Stimulated activated CD8-positive, alpha-beta memory T cell treated with anti-CD3 and anti-CD28 coated beads, Interleukin-15, amount 100 ng/mL, for 1 hour (primary cell): ENCODE data around the gene CDC42BPB.

ENCODE experiments used
- DNase-seq: peaks from one replicate; pipeline ENCODE4 v3.0.0-alpha.2; 2020; ENCODE audit warnings: low read depth

Gene CDC42BPB

DNA sequence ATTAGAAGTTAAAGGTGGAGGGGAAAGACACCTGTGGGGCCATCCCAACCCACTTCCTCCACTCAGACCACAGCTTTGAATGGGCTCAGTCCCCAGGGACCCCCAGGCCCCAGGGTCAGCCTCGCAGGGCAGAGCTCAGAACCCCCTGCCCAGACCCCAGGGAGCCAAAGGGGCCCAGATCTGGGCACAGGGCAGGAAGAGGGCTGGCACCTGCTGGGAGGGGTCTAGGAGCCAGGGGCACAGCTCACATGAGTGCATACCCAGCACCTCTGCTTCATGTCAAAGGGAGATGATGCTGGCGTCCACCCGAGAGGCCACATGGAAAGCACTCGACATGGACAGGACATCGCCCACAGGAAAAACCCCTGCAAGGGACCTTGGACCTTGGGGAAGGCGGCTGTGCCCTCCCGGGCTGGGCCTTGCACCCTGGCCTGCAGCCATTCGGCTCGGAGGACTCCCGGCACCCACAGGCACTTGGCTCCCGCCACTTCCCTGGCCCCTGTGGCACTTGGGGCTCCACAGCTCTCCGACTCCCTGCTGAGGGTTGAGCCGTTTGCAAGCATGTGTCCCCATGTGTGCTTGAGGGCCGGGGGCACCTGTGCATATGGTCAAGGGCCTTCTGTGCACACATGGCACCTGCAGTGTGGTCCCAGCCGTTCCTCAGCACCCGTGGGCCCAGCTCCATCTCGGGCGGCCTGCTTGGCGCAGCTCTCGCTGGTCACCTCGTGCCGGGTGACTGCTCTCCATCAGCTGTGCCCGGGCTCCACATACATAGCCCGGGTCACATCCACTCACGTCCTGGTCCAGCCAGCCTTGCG is 142.7 kb downstream of the CDC42BPB start:
- no peak for DNase-seq

DNA sequence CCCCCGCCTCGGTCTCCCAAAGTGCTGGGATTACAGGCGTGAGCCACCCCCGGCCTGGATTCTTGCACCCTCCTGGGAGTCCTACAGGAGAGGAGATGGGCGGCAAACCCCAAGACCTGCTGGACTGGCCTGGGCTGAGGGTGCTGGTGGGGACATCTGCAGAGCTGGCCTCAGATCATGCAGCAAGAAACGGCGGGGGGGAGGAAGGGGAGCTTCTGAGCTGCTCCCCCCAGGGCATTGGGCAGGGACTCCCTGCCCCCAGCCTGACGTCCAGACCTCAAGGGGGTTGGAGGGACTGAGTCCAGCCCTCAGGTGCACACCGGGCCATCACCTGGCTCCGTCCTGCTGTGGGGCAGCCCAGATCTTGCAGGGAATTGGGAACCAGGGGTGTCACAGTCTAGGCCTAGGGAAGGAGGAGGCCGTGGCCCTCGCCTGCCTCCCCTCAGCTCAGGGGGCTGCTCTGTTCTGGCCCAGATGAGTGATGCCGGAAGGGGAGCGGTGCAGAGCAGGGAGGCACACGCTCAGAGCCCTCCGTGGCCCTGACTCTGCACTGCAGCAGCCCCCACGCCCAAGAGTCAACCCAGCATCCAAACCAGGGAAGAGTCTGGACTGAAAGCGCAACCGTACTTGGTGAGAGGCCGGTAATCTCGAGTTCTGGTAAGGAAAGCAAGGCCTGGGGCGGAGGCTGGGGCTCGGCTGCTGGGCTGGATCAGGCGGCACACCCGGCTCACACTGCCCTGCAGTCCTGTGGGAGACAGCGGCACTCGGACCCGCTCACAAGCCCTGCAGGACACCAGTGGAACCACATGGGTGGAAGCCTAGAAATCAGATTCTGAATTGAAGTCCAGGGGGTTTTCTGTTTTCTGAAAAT is 143.8 kb downstream of the CDC42BPB start:
- DNase-seq = no peak

- DNase-seq = no peak
Observed at GRCh38 chr14:102911991-102912761, 145.2 kb downstream of the CDC42BPB start.

DNA sequence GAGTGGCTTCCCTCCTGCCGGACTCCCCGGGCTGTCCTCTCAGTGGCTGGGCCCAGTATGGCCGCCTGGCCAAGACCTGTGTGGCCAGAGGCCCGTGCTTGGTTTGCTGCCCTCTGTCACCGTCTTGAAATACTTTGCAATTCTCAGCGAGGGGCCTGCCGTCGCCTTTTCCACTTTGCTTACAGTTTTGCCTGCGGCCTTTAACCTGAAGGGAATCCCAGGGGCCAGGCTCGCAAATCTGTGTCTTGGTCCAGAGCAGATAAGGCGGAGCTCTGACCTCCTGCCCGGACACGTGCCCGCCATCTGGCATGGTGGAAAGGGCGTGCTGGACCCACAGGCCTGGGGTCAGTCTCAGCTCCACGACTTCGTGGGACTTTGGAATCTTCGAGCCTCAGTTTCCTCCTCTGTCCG is 145.8 kb downstream of the CDC42BPB start:
- DNase-seq = no peak

DNA sequence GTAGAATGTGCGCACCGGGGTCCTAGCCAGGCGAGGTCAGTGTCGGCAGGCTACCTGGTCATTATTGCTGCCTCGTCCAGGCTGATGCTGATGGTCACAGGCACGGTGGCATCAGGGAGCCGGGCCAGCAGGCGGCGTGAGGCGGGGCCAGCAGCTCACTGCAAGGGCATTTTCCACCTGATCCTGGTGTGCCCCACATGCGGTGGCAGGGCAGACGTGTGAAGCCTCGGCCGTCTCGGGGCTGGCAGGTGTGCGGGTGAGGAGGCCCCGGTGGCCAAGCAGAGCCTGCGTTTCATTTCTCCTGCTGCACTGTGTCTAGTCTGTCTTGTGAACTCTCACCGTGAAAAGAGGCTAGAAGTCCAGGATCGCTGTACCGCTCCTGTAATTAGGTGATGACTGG is 146.9 kb downstream of the CDC42BPB start:
- DNase-seq = no peak

DNA sequence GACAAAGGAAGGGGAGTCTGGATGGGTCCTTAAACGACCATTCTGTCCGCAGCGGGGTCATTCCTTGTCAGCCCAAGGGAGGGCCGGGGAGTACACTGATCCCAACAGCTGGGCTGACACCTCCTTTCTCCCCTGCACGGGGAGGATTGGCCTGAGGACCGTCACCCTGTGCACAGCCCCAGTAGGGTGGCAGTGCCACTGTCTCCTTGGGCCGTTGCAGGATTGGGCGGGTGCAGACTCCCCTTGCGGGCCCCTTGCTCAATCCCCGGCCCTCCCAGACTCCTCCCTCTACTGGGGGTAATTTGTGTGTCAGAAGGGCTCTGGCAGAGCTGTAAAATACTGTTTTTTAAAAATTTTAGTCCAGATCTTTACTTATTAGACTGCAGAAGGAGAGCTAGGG is 147.4 kb downstream of the CDC42BPB start:
- DNase-seq = no peak

DNA sequence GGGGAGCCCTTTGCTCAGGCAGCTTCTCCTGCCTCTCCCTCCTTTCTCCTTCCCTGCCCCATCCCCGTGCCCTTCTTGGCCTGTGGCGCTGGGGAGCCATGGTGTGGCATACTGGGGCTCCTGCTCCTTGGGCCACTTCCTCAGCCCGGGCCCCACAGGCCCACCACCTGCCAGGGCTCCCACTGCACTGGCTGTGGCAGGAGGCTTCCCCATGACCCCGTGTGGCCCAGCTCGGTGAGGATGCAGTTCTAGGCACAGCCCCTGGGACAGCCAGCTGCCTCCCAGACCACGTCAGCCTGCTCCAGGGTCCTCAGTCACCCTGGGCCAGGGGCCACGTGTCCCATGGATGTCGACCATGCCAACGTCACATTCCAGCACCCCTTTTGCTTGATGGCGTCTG is 147.9 kb downstream of the CDC42BPB start:
- no peak for DNase-seq

GRCh38 chr14:102908766-102909455 is 148.4 kb downstream of the CDC42BPB start:
- DNase-seq = no peak

DNA sequence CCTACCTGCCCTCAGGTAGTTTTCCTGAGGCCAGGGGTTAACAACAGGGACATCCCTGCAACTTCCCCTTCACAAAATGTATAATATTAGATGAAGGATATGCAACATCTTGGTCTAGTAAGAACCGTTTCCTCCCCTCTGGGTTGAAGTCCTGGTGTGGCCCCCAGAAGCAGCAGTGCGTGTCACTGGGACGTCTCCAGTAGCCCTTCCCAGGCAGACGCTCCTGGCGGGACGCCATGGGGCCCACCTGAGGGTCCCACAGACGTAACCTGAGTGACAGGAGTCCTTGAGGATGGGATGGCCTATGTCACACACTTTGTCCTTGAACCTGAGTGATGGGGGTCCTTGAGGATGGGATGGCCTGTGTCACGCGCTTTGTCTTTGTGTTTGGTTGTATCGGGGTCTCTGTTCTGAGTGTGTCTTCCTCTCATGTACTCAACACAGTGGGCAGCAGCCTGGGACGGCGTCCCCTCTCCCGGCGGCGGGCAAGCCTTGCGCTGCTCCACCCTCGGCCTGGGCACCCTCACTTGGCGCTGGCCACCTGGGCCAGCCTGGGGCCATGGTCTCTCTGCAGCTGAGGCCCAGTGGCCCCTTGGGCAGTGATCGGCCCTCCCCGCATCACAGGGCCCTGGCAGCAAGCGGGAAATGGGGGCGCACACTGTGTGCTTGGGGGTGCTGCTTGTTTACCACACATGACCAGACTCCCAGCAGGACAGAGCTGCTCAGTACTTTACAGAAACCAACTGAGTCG is 149.2 kb downstream of the CDC42BPB start:
- no peak for DNase-seq

DNA sequence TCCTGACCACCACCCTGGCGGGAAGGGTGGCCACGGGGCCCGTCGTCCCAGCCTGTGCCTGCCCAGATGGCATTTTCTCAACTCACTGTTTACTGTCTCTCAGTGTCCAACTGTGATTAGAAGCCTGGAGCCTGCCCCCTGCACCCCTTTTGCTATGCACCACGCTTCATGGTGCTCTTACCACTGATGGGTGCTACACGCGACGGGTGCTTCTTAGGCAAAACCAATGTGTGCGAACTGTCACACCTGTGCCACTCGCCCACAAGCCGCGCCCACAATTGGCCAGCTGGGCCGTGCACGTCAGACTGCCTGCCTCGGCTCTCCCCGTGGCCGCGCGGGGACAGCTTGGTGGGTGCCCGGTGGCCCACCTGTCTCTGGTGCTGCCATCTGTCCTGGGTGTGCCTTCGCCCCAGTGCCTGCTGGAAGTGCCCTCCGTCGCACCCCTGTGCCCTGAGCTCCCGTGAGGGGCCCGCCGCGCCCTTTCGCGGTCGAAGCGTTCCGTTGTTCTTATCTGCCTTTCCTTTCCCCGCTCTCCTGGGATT is 150.0 kb downstream of the CDC42BPB start:
- no peak for DNase-seq

DNA sequence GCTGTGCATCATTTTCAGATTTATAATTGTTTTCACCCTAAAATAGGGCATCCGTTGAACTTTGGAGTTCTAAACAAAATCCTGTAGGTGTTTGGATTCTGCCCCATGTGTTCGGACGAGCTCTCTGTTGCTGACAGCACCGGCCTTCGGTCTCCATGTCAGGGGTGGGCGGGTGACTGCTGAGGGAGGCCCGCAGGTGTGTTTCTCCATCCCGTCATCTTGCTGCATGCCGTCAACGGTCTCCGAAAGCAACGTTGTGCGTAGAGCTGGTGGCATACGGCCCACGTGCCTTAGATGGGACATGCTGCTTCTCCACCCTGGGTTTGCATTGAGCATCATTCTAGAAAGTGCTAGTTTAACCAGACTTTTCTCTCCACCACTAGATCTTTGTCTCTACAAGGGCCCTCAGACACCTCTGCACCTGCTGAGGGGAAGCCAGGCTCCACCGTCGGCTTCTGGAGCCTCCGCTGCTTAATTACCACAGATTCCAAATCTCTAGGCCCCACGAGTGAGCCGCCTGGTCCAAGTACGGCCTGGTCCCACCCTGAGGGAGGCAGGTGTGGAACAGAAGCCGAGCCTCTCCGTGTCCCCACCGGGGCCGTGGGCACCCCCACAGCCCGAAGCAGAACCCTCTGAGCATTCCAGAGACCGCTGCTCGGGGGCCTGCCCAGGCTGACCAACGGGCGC is 150.6 kb downstream of the CDC42BPB start:
- DNase-seq = no peak

DNA sequence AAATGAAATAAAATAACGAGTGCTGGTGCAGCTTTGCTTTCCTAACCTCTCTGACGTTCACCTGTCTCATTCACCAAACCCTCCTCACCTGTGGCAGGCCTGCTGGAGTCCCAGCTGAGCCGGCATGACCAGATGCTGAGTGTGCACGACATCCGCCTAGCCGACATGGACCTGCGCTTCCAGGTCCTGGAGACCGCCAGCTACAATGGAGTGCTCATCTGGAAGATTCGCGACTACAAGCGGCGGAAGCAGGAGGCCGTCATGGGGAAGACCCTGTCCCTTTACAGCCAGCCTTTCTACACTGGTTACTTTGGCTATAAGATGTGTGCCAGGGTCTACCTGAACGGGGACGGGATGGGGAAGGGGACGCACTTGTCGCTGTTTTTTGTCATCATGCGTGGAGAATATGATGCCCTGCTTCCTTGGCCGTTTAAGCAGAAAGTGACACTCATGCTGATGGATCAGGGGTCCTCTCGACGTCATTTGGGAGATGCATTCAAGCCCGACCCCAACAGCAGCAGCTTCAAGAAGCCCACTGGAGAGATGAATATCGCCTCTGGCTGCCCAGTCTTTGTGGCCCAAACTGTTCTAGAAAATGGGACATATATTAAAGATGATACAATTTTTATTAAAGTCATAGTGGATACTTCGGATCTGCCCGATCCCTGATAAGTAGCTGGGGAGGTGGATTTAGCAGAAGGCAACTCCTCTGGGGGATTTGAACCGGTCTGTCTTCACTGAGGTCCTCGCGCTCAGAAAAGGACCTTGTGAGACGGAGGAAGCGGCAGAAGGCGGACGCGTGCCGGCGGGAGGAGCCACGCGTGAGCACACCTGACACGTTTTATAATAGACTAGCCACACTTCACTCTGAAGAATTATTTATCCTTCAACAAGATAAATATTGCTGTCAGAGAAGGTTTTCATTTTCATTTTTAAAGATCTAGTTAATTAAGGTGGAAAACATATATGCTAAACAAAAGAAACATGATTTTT is 151.9 kb downstream of the CDC42BPB start:
- no peak for DNase-seq

GRCh38 chr14:102903889-102904512 is 153.3 kb downstream of the CDC42BPB start:
- DNase-seq = no peak

DNA sequence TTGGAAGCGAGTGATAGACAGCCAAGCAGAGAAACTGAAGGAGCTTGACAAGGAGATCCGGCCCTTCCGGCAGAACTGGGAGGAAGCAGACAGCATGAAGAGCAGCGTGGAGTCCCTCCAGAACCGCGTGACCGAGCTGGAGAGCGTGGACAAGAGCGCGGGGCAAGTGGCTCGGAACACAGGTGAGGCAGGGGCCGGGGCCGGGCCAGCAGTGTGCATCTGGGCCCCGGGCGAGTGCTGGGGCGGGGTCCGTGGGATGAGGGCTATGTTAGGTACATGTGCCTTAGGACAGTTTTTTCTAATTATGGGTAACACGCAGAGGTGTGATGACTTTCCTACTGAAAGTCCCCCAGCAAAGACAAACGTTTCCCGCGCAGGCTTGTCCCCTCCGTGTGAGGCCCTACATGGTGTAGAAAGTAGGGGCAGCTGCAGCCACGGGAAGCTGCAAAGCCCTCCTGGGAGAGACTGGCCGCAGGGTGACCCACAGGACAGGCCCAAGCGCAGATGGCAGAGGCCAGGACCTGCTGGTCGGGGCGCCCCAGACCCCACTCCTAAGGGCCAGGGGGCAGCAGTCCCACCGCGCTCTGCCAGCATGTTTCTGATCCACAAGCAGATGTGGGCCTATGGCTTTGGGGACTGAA is 154.0 kb downstream of the CDC42BPB start:
- no peak for DNase-seq

- no peak for DNase-seq
Observed at GRCh38 chr14:102902523-102903247, 154.7 kb downstream of the CDC42BPB start.

DNA sequence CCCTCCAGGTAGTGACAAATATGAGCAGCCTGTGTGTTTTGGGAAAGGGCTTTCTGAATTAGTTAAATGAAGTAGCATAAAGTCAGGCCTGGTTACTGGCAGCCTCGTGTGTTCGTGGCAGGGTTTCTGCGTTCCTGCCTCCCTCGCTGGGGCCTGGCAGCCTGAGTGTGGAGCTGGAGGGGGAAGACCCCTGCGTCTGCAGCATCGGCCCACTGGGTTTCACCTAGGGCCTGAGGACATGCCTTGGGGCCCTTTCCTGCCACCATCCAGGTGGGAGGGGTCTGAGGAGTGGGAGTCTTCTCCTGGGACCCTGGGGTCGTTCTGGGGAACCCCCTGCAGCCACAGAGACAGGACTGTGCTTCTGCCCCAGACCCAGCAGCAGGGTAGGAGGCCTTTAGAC is 155.3 kb downstream of the CDC42BPB start:
- DNase-seq = no peak

DNA sequence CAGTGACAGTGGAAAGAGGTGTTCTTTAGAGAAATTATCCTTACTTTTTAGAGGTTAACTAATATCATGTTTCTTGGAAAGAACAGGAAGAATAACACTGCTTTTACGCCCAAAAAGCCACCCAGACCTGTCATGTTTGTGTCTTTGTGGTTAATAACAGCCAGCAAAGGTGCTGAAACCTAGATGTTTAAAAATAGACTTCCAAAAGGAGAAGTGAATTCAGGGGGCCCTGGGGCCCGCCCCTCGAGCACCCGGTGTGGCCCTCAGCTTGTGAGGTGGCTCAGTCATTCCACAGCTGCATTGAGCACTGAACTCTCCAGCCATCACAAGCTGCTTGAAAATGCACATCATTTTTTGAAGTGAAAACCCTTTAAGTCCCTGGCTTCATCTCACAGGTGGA is 155.7 kb downstream of the CDC42BPB start:
- DNase-seq = no peak
